GM19397 (cell line): ENCODE measurements around the gene CASZ1.

Source experiments
- ATAC-seq: cut with Tn5 transposase; IDR thresholded peaks from one replicate; pipeline ENCODE4 v1.9.1; 2021; ENCODE audit warnings: mild to moderate bottlenecking, moderate library complexity; ENCODE audit not compliant: unreplicated experiment

CASZ1 gene

DNA sequence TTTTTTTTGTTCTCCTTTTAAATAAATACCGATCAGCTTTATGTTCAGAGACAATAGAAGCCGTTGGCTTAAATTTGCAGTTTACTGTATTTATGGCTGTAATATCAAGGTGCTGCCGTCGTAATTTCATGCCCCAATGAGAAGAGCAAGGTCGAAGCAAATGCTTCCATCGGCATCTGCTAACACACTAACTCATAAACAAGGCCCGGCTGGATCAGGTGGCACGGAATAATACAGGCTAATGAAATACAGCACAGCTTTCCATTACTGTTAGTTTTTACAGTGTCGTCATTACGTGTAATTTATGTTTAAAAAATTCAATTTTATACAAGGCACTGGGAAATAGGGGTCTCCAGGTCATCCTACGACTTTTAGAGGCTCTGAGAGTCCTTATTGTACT, 202.7 kb downstream of the CASZ1 start:
- no peak for ATAC-seq

DNA sequence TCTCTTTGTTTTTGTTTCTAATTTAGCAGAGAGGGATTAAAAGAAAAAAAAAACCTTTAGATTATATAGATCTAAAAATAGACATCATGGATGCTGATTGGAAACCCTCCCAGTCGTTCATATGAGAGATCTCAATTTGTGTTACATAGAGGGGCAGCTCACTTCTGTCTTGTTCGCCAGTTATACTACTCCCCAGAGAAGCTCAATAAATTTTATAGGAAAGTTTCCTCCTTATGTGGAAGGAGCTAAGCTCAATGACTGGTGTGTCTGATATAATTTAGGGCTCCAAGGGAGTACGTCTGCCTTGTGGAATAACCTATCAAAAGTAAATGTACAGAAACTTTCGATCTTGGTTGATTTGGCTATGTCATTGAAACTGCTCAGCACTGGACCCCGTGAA, 204.1 kb downstream of the CASZ1 start:
- ATAC-seq: no peak

DNA sequence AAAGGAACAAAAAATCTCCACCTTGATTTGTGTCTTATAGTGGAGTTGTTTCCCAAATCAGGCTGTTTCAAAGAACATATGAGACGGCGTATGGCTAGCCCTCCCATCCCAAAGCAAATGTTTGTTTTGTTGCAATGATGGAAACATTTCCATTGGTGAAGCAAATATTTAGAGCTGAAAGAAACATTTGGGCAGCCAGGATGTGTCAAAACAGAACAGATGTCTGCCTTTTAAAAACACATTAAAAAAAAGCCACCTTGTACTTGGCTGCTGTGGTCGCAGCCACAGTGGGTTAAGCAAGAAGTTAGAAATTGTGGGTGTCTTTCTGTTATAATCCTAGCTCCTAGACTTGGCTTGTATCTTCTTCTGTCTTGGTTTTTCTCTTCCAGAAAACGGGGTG, 205.4 kb downstream of the CASZ1 start:
- ATAC-seq: no peak

DNA sequence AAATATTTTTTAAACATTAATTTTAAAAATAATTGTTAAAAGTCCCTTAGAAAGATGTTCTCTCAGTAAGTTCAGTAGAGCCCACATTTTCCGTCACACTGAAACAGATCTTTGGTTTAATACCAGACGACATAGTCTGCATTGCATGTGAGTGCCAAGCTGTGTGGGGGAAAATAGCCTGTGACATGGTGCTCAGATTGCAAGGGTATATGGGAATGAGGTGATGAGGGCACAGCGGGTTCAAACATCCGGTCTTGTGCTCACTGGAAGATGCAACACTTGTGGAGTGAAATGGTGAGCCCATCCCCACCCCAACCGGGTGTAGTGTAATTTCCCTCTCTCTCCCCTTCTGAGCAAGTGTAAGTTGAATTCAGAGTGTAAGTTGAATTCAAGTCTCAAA, 207.4 kb downstream of the CASZ1 start:
- ATAC-seq: no peak

DNA sequence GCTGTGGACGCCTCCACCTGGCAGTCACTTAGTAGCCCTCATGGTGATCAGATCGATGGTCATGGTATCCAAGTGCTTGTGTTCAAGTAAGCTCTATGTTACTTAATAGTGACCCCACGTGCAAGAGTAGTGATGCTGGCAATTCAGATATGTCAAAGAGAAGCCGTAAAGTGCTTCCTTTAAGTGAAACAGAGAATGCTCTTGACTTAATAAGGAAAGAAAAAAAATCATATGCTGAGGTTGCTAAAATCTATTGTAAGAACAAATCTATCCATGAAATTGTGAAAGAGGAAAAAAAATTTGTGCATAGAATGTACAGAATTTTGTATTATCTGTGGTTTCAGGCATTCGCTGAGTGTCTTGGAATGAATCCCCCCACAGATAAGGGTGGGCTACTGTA, 207.8 kb downstream of the CASZ1 start:
- ATAC-seq: no peak
